ENCODE results near the gene KRT3. TPM values are rescaled to one million over a fixed set of nuclear protein-coding genes. Genes with fewer than 3 reads are reported as not detected.

Gene KRT3
- total and polyA plus RNA-seq, 8 donors = 0.53 TPM; not detected in 7

- Histone ChIP-seq H3K27me3 (peaks cover 0 to 5% (median 0%) of the 10 kb centered on the region in 3 donors), H3K4me1 (no peaks in the 10 kb centered on the region), H3K36me3 (no peaks in the 10 kb centered on the region), H3K27ac (no peak overlapping the region), H3K4me3 (no peak overlapping the region), H3K9me3 (no peaks in the 10 kb centered on the region)
- DNase-seq = no peak
- intact Hi-C loops (cut with DNase I; ENCODE audit: low total_unique reads) = no loop called here
- TF ChIP-seq CTCF (IDR thresholded peaks at IDR 0.05) (no peak), POLR2A (IDR thresholded peaks at IDR 0.05) (no peak), POLR2AphosphoS5 (IDR thresholded peaks at IDR 0.05) (no peak), EP300 (IDR thresholded peaks at IDR 0.05) (no peak)
- 57 to 68% (median 67%) methylated on average over 3 of the region's 3 CpGs for whole genome bisulfite sequencing, 5 donors
Observed at GRCh38 chr12:52769354-52769753, 26.6 kb downstream of the KRT3 start.

- no peak overlapping the region for H3K27ac ChIP-seq
- intact Hi-C loops (cut with DNase I; ENCODE audit: low total_unique reads) = no loop called here
- no peak for TF ChIP-seq CTCF (IDR thresholded peaks at IDR 0.05)
- TF ChIP-seq EP300 (IDR thresholded peaks at IDR 0.05) = no peak
- H3K4me3 ChIP-seq = no peak overlapping the region
- H3K9me3 ChIP-seq = no peaks in the 10 kb centered on the region
- WGBS, 5 donors = 80 to 83% (median 82%) methylated on average over 10 of the region's 10 CpGs
- DNase-seq = no peak
- peaks cover 0 to 5% (median 0%) of the 10 kb centered on the region in 3 donors for H3K27me3 ChIP-seq
- H3K4me1 ChIP-seq = no peaks in the 10 kb centered on the region
- no peaks in the 10 kb centered on the region for H3K36me3 ChIP-seq
Observed at GRCh38 chr12:52768479-52769200, 27.3 kb downstream of the KRT3 start.

- H3K27ac ChIP-seq = no peak overlapping the region
- H3K4me3 ChIP-seq = no peak overlapping the region
- TF ChIP-seq CTCF (IDR thresholded peaks at IDR 0.05) = no peak
- no peak for TF ChIP-seq POLR2A (IDR thresholded peaks at IDR 0.05)
- no peak for TF ChIP-seq POLR2AphosphoS5 (IDR thresholded peaks at IDR 0.05)
- TF ChIP-seq EP300 (IDR thresholded peaks at IDR 0.05) = no peak
- 29 to 46% (median 35%) methylated on average over 3 of the region's 3 CpGs for WGBS, 5 donors
- H3K4me1 ChIP-seq = no peaks in the 10 kb centered on the region
- H3K27me3 ChIP-seq = peaks cover 0 to 5% (median 0%) of the 10 kb centered on the region in 3 donors
- intact Hi-C loops (cut with DNase I; ENCODE audit: low total_unique reads) = no loop called here
- H3K36me3 ChIP-seq = no peaks in the 10 kb centered on the region
- DNase-seq = no peak
- H3K9me3 ChIP-seq = peaks cover 0 to 5% (median 0%) of the 10 kb centered on the region in 4 donors
Observed at GRCh38 chr12:52767427-52767826, 28.5 kb downstream of the KRT3 start.

DNA sequence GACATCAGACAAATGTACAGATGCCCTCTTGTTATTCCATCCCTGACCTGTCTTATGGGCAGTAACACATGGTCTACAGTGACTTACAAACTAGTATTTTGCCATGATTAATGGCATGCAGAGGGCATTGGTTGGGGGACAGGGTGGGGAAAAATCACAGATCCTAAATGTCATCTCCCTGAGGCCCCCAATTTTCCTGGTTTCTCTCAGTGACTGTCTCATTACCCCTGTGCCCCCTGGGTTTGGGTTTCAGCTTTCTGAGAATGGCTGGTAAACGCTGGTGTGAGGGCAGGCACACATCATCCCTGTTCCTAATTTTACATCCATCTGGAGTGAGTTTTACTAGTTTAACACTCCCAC lies 28.9 kb downstream of the KRT3 start:
- TF ChIP-seq POLR2AphosphoS5 (IDR thresholded peaks at IDR 0.05) (no peak), CTCF (IDR thresholded peaks at IDR 0.05) (no peak), EP300 (IDR thresholded peaks at IDR 0.05) (no peak), POLR2A (IDR thresholded peaks at IDR 0.05) (no peak)
- intact Hi-C loops (cut with DNase I; ENCODE audit: low total_unique reads) = no loop called here
- Histone ChIP-seq H3K4me1 (no peaks in the 10 kb centered on the region), H3K4me3 (no peak overlapping the region), H3K27me3 (peaks cover 0 to 5% (median 0%) of the 10 kb centered on the region in 3 donors), H3K27ac (no peak overlapping the region), H3K36me3 (no peaks in the 10 kb centered on the region), H3K9me3 (peaks cover 0 to 9% (median 2%) of the 10 kb centered on the region in 4 donors)
- DNase-seq = no peak
- 69 to 89% (median 78%) methylated on average over 1 of the region's 1 CpG for WGBS, 5 donors

All from stomach (tissue), 9 donors.